Measurements from ENCODE around the gene COX7B2. TPM values are rescaled to one million over a fixed set of nuclear protein-coding genes. Genes with fewer than 3 reads are reported as not detected.

Gene COX7B2
- total and polyA plus RNA-seq, 2 of the 4 experiments (the other 2 are of a cell fraction) = not detected

GRCh38 chr4:46856333-46856732, 52.7 kb downstream of the COX7B2 start:
- Histone ChIP-seq H3K14ac (replicated peaks; ENCODE audit: low read depth, low read length) (no peak overlapping the region), H3K4me2 (ENCODE audit: low read depth, low read length) (no peak overlapping the region), H3K9me3 (ENCODE audit: control insufficient read depth, insufficient read depth, low read length) (no peaks in the 10 kb centered on the region), H4K8ac (ENCODE audit: low read depth in 2 of 2, low read length in 2 of 2) (no peak overlapping the region), H3K9me1 (ENCODE audit: insufficient read depth, low read length) (no peaks in the 10 kb centered on the region), H3K27ac (ENCODE audit: insufficient read depth, low read length) (no peak overlapping the region), H2AK5ac (ENCODE audit: low read depth, low read length) (no peak overlapping the region), H3K56ac (ENCODE audit: extremely low read depth, insufficient read depth, low read length) (no peak overlapping the region), H4K91ac (ENCODE audit: insufficient read depth, low read depth, low read length) (no peak overlapping the region), H4K20me1 (ENCODE audit: insufficient read depth, low read length) (no peaks in the 10 kb centered on the region), H3K27me3 (ENCODE audit: control insufficient read depth, insufficient read depth, low read length) (no peaks in the 10 kb centered on the region), H2BK20ac (ENCODE audit: low read depth, low read length) (no peak overlapping the region), H4K5ac (ENCODE audit: low read depth, low read length) (no peak overlapping the region), H3K36me3 (ENCODE audit: control insufficient read depth, insufficient read depth, low read length) (no peaks in the 10 kb centered on the region), H3K9ac (ENCODE audit: low read depth, low read length) (no peak overlapping the region), H3K4ac (ENCODE audit: low read depth, low read length) (no peak overlapping the region), H3K23ac (ENCODE audit: low read depth, low read length) (no peak overlapping the region), H2BK15ac (ENCODE audit: low read depth, low read length) (no peak overlapping the region), H3K4me1 (ENCODE audit: control insufficient read depth, insufficient read depth, low read length) (no peaks in the 10 kb centered on the region), H2BK5ac (ENCODE audit: low read depth, low read length, poor library complexity, severe bottlenecking) (no peak overlapping the region), H3K79me1 (ENCODE audit: low read depth in 1 of 2, low read length in 2 of 2) (no peaks in the 10 kb centered on the region), H3K4me3 (ENCODE audit: insufficient read depth, low read depth, low read length) (no peak overlapping the region), H2BK120ac (ENCODE audit: low read depth, low read length) (no peak overlapping the region; the same call in 1 of the 2 replicates), H2AK9ac (replicated peaks; ENCODE audit: low read depth, low read length, poor library complexity) (no peak overlapping the region), H3K18ac (ENCODE audit: low read depth, low read length) (no peak overlapping the region), H2AFZ (replicated peaks; ENCODE audit: low read length, poor library complexity) (no peak overlapping the region)
- dilution Hi-C loops (cut with HindIII; ENCODE audit: low sequenced_read_pairs, unreplicated experiment) = no loop called here
- in situ Hi-C loops (cut with MboI; ENCODE audit: low sequenced_read_pairs) = loop anchor here (10.0 kb wide), 1 partner anchor 528 kb away; no protein-coding TSS in a partner anchor
- DNase-seq (peak; percentile 10), ATAC-seq (ENCODE audit: low read depth) (no peak)
- POLR2A ChIA-PET (ENCODE audit: unreplicated experiment) = no interaction called here
- CTCF ChIA-PET = no interaction called here
- no TSS peak for BruUV-seq (replicated peaks)
- intact Hi-C loops (cut with micrococcal nuclease) = no loop called here
- TF ChIP-seq RAD21 (IDR thresholded peaks at IDR 0.05; ENCODE audit: low read length) = no peak
- no peak for TF ChIP-seq ELK1 (IDR thresholded peaks at IDR 0.05; ENCODE audit: borderline replicate concordance, low read depth, low read length)
- TF ChIP-seq SMC3 (IDR thresholded peaks at IDR 0.05; ENCODE audit: low read depth, low read length) = no peak
- TF ChIP-seq RCOR1 (IDR thresholded peaks at IDR 0.05; ENCODE audit: insufficient replicate concordance, low read length) = no peak
- TF ChIP-seq BHLHE40 (IDR thresholded peaks at IDR 0.05; ENCODE audit: low read depth, low read length) = no peak

Data from IMR-90 (cell line).